H54 (cell line): ENCODE results near the gene TMEM219.
"Not testable (repeated sequence)": the region's sequence is repeated elsewhere in the genome, so short reads cannot be mapped to it uniquely, and the experiment has no call there.

ENCODE experiments used
- DNase-seq: peaks from one replicate; pipeline ENCODE4 v3.0.0; 2011; ENCODE audit warnings: low spot score, mixed read lengths; ENCODE audit not compliant: insufficient read length
- FAIRE-seq: peaks from 3 replicates; lab custom pipeline; 2011; peaks lifted over from hg19 to GRCh38; lab: Jason Lieb, UNC
- POLR2A ChIP-seq: IDR thresholded peaks from 2 replicates; pipeline ENCODE4 v1.6.1; 2011; ENCODE audit warnings: low read depth, mild to moderate bottlenecking, low read length

TMEM219 gene

DNA sequence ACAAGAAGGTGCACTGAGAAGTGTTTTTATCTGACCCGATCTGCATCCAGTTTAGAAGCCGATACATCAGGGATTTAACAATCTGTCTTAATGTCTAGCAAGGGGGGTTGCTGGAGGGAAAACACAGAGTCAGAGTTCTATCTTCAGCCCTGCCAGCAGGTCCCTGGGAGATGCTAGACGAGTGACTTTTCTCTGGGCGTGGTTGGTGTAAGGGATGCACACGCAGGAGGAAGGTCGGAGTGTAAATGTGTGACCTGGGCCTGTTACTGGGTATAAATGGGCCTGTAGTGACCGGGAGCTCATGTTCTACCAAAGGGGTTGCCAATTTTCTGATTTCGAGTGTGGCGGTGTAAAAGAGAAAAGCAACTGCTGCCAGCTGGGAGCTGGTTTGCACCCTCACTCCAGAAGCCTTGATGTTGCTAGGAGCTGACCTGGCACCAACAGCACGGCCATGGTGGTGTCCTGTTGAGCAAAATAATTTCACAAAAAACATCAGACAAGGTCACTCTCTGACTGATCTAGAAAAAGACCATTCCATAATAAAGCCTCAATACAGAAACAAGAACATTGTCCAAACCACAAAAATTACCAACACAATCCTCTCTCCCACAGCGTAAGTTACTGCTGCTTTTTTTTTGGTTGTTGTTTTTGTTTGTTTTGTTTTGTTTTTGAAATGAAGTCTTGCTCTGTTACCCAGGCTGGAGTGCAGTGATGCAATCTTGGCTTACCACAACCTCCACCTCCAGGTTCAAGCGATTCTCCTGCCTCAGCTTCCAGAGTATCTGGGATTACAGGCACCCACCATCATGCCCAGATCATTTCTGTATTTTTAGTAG lies 34.6 kb upstream of the TMEM219 start:
- TF ChIP-seq POLR2A = no peak
- FAIRE-seq (no peak), DNase-seq (no peak)

DNA sequence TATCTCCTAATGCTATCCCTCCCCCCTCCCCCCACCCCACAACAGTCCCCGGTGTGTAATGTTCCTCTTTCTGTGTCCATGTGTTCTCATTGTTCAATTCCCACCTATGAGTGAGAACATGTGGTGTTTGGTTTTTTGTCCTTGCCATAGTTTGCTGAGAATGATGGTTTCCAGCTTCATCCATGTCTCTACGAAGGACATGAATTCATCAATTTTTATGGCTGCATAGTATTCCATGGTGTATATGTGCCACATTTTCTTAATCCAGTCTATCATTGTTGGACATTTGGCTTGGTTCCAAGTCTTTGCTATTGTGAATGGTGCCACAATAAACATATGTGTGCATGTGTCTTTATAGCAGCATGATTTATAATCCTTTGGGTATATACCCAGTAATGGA lies 30.1 kb upstream of the TMEM219 start:
- FAIRE-seq, DNase-seq: not testable (repeated sequence)

DNA sequence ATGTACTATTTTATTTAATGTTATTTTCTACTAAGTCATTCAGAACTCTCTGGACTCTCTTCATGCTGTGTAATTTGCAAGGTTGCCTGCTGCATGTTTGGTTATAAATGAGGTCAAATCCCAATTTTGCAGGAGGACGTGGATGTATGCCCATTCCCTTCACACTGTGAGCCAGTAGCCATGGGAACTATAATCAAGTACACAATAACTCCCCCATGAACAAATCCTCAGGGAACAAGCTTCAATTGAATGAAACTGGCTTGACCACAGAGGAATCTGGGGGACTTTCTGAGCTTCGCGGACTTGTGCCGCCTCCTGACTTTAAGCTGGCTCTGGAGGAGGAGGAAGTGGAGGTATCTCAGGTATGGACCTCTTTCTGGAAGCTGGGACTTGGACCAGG lies 21.2 kb upstream of the TMEM219 start:
- DNase-seq (no peak), FAIRE-seq (no peak)
- no peak for TF ChIP-seq POLR2A

DNA sequence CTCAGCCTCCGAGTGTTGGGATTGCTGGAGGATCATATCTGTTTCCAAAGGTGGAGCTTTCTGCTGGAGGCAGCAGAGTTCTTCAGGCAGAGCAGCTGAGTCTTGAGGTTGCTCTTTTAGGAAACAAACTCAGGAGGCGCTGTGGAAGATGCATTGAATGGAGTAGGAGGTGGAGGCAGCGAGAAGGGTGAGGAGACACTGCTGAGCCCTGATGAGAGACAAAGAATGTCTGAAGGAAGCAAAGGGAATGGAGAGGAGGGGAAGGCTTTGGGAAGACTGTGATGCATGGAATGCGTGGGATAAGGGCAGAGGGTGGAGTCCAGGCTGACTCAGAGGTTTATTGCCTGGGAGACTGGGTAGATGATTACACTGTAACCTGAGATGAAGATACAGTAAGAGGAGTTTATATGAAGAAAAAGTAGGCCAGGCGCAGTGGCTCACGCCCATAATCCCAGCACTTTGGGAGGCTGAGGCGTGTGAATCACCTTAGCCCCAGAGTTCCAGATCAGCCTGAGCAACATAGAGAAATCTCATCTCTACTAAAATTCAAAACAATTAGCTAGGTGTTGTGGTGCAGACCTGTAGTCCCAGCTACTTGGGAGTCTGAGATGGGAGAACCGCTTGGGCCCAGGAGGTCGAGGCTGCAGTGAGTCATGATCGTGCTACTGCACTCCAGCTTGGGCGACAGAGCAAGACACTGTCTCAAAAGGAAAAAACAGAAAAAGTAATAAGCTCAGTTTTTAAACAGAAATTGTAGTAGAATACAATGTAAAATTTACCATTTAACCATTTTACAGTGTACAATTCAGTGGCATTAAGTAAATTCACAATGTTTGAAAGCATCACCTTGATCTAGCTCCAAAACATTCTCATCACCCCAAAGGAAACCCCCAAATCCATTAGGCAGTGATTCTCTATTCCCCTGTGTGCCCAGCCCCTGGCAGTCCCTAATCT lies 17.8 kb upstream of the TMEM219 start:
- peak; percentile 97 for FAIRE-seq
- TF ChIP-seq POLR2A = no peak; the same call in 1 of the 2 replicates
- DNase-seq = peak; percentile 77

DNA sequence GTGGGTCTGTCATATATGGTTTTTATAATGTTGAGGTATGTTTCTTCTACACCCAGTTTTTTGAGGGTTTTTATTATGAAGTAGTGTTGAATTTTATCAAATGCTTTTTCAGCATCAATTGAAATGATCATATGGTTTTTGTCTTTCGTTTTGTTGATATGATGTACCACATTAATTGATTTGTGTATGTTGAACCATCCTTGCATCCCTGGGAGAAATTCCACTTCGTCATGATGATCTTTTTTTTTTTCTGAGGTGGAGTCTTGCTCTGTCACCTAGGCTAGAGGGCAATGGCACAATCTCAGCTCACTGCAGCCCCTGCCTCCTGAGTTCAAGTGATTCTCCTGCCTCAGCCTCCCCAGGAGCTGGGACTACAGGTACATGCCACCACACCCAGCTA lies 14.0 kb upstream of the TMEM219 start:
- TF ChIP-seq POLR2A = no peak
- no peak for DNase-seq
- FAIRE-seq = no peak

DNA sequence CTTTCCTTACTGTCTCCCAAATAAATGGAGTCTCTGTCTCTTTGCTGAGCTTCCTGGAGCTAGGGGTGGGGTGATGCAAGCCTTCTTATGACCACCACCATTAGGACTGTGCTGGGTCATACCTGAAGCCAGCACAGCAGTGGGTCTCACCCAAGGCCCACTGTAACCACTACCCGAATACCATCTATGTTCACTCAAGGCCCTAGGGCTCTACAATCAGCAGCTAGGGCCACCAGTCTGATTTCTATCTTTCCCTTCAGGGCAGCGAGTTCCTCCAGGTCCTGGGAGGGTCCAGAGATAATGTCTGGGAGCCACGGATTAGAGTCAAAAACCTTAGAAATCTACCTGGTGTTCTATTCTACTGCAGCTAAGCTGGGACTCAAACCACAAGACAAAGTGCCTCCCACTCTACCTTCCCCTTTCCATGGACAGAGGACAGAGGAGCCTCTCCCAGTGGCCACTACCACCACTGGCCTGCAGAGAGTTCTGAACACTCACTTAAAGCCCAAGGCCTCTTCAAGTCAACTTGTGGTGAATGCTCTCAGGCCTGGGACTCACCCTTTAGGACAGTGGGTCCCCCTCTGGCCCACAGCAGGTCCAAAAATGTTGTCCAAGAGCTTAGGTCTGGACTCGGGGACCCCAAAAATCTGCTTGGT lies 10.9 kb upstream of the TMEM219 start:
- FAIRE-seq = no peak
- DNase-seq = no peak
- TF ChIP-seq POLR2A = no peak

DNA sequence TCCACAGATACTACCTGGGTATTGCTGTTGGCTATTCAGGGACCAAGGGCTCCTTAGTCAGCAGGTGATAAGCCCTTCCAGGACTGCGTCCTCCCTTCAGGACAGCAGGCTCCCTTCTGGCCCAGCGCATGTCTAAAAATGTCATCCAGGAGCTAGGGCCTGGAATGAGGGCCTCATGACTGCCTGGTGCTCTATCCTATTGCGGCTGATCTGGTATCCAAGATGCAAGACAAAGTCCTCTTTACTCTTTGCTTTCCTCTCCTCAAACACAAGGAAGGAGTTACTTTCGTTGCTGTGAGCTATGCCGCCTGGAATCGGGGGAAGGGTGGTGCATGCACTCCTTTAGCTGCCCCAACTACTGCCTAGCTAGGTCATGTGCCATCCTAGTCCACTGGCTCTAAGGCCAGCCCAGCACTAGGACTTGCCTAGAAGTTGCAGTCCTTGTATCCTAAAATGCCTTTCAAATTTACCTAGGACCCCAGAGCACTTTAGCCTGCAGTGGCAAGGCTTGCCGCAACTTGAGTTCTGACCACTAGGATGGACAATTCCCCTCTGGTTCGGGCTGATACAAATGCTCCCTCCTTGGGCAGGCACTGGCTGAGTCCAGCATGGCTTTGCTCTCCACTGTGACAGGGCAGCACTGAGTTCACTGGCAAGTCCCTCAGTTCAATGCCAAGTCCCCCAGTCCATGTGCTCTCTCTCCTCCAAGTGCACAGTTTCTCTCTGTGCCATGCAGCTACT lies 10.1 kb upstream of the TMEM219 start:
- DNase-seq (no peak), FAIRE-seq (no peak)

DNA sequence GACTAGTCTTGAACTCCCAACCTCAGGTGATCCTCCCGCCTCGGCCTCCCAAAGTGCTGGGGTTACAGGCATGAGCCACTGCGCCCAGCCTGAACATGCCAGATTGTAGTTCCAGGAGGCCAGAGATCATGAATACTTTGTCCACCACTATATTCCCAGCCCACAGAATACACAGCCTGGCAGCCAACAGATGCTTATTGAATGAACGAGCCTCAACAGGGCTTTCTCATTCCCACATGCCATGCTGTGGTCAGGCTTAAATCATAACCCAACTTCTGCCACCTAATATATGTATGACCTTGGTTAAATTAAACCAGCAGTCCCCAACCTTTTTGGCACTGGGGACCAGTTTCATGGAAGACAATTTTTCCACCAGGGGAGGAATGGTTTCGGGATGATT lies 3.1 kb upstream of the TMEM219 start:
- no peak for FAIRE-seq
- TF ChIP-seq POLR2A = no peak

More for the DNA sequence above, 10.1 kb upstream of the TMEM219 start:
- TF ChIP-seq POLR2A = no peak

DNA sequence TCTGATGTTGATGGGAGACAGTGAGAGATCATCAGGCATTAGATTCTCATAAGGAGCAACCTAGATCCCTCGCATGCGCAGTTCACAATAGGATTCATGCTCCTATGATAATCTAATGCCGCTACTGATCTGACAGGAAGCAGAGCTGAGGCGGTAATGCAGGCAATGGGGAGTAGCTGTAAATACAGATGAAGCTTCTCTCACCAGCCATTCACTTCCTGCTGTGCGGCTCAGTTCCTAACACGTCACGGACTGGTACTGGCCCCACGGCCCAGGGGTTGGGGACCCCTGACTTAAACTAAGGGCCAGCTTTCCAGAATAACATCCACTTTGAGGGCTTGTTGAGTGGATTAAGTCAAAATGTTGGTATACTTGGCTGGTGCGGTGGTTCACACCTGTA lies 2.6 kb upstream of the TMEM219 start:
- FAIRE-seq = no peak
- DNase-seq = no peak
- no peak for TF ChIP-seq POLR2A

More for the DNA sequence above, 3.1 kb upstream of the TMEM219 start:
- DNase-seq = no peak

DNA sequence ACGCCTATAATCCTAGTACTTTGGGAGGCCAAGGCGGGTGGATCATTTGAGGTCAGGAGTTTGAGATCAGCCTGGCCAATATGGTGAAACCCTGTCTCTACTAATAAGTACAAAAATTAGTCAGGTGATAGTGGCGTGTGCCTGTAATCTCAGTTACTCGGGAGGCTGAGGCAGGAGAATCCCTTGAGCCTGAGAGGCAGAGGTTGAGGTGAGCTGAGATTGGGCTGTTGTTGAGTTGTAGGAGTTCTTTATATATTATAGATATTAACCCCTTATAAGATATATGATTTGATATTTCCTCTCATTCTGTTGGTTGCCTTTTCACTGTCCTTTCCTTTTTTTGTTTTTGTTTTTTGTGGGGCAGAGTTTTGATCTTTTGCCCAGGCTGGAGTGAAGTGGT lies 2.1 kb upstream of the TMEM219 start:
- FAIRE-seq, DNase-seq: not testable (repeated sequence)

DNA sequence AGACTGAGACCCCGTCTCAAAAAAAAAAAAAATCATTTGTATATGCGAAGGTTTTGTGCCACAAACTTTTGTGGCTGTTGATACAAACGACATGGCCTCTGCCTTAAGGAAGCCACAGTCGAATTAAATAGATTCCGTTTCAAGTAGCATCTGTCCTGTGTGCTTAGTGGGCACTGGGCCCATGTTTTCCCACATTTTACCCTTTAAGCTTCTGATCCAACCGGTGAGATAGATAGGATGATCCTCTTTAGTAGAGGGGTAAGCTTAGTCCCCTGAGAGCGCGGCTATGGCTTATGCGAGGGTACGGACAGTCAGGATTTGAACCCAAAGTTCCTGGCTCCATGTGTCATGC lies 776 bp upstream of the TMEM219 start:
- DNase-seq (no peak), FAIRE-seq (no peak)

DNA sequence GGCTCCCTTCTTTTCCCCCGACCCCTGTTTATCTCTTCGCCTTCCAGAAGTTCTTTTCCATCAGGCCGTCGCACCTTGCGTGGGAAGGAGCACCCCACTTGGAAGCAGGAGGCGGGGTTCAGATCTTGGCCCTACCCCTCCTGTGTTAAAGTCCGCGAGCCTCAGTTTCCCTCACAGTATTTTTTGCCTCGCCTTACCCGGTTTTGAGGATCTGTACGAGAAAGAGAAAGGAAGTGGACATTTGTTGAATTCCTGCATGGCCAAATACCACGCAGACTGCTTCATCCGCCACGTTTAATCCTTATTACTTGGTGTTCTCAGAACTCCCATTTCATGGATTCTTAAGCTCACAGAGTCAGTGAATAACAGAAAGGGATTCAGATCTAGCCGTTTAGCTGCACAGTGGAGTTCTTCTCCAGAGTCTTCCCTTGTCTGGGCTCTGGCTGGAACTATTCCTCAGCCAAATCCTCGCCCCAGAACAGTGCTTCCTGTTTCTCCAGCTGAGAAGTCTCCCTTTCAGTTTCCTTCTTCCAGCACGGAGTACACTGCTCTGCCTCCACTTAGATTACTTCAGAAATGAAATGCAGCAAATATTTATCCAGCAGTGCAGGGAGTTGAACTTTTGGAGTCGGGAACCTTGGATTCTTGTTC lies 590 bp downstream of the TMEM219 start:
- DNase-seq (no peak), FAIRE-seq (no peak)
- TF ChIP-seq POLR2A = no peak

More for the DNA sequence above, 776 bp upstream of the TMEM219 start:
- TF ChIP-seq POLR2A = no peak
